Uterus (tissue), 4 donors: Measurements from ENCODE around the gene SPATA31E1. TPM values are rescaled to one million over a fixed set of nuclear protein-coding genes. Genes with fewer than 3 reads are reported as not detected.

Experiments used
- DNase-seq, 2 donors: peaks; one replicate each; pipeline ENCODE4 v3.0.0-alpha.2; 2019 to 2020
- H3K27ac ChIP-seq, 2 donors: fragments of 200-600 bp; sonication (generic); 1 replicate in 1 of 2; 2 replicates in 1 of 2; pipeline ENCODE4 v1.5.1; 2016 to 2018
- H3K27me3 ChIP-seq, 2 donors: fragments of 200-600 bp; sonication (generic); one replicate each; pipeline ENCODE4 v1.5.1; 2018 to 2019; ENCODE audit warnings: control low read depth in 1 of 2
- H3K36me3 ChIP-seq, 2 donors: fragments of 200-600 bp; sonication (generic); one replicate each; pipeline ENCODE4 v1.5.1; 2019; ENCODE audit warnings: control low read depth in 1 of 2
- H3K4me1 ChIP-seq, 2 donors: fragments of 200-600 bp; sonication (generic); one replicate each; pipeline ENCODE4 v1.5.1; 2018 to 2019; ENCODE audit warnings: control low read depth in 1 of 2
- H3K4me3 ChIP-seq, 2 donors: fragments of 200-600 bp; sonication (generic); 1 replicate in 1 of 2; 2 replicates in 1 of 2; pipeline ENCODE4 v1.5.1; 2018 to 2019; ENCODE audit warnings: mild to moderate bottlenecking in 1 of 2
- H3K9me3 ChIP-seq, 2 donors: fragments of 200-600 bp; sonication (generic); one replicate each; pipeline ENCODE4 v1.5.1; 2019; ENCODE audit warnings: control low read depth in 1 of 2
- CTCF ChIP-seq, 4 experiments: fragments of 200-600 bp in 2 of 4; fragments of 450-650 bp in 2 of 4; sonication (generic) in 2 of 4; IDR thresholded peaks; one replicate each; pipeline ENCODE4 v1.5.1; 2016 to 2019; ENCODE audit warnings: antibody characterized with exemption in 4 of 4, mild to moderate bottlenecking in 2 of 4, moderate library complexity in 1 of 4
- POLR2A ChIP-seq, 2 donors: fragments of 450-650 bp; IDR thresholded peaks; one replicate each; pipeline ENCODE4 v1.6.1; 2016; ENCODE audit warnings: antibody characterized with exemption in 2 of 2, mild to moderate bottlenecking in 1 of 2, moderate library complexity in 1 of 2
- intact Hi-C: fragments of 100-400 bp; cut with DNase I; formaldehyde crosslinking; loops from one replicate; pipeline ENCODE4 v1.15.1; 2023; ENCODE audit warnings: low total_unique reads
- total RNA-seq, 4 donors: library from RNA; depleted of rRNA in 3 of 4; stranded (reverse); fragments of >200 nt in 3 of 4; gene quantifications; one replicate each; pipeline versions ENCODE4 v1.1.0 to v1.2.4, GENCODE V29; 2014 to 2023
- donor health status: DM: yes; HTN: yes; CAD: no.

Gene SPATA31E1
- total RNA-seq, 4 donors from 2014 or later = not detected

GRCh38 chr9:87853302-87853701, 29.4 kb upstream of the SPATA31E1 start:
- TF ChIP-seq CTCF (IDR thresholded peaks at IDR 0.05) = no peak
- no peak for TF ChIP-seq POLR2A (IDR thresholded peaks at IDR 0.05)
- Histone ChIP-seq H3K4me1 (no peaks in the 10 kb centered on the region), H3K36me3 (no peaks in the 10 kb centered on the region), H3K27ac (no peak overlapping the region), H3K4me3 (no peak overlapping the region), H3K27me3 (no peaks in the 10 kb centered on the region), H3K9me3 (no peaks in the 10 kb centered on the region)
- no peak for DNase-seq
- intact Hi-C loops = no loop called here

GRCh38 chr9:87853876-87854579, 28.6 kb upstream of the SPATA31E1 start:
- DNase-seq = no peak
- Histone ChIP-seq H3K27ac (no peak overlapping the region), H3K4me1 (no peaks in the 10 kb centered on the region), H3K9me3 (no peaks in the 10 kb centered on the region), H3K4me3 (no peak overlapping the region), H3K36me3 (no peaks in the 10 kb centered on the region), H3K27me3 (no peaks in the 10 kb centered on the region)
- intact Hi-C loops = no loop called here
- TF ChIP-seq CTCF (IDR thresholded peaks at IDR 0.05) = no peak
- TF ChIP-seq POLR2A (IDR thresholded peaks at IDR 0.05) = no peak

GRCh38 chr9:87854580-87854955, 28.1 kb upstream of the SPATA31E1 start:
- Histone ChIP-seq H3K4me3 (no peak overlapping the region), H3K4me1 (no peaks in the 10 kb centered on the region), H3K9me3 (no peaks in the 10 kb centered on the region), H3K27ac (no peak overlapping the region), H3K36me3 (no peaks in the 10 kb centered on the region), H3K27me3 (no peaks in the 10 kb centered on the region)
- TF ChIP-seq POLR2A (IDR thresholded peaks at IDR 0.05) (no peak), CTCF (IDR thresholded peaks at IDR 0.05) (no peak)
- no peak for DNase-seq
- intact Hi-C loops = no loop called here

GRCh38 chr9:87855061-87855460, 27.6 kb upstream of the SPATA31E1 start:
- no peak overlapping the region for H3K4me3 ChIP-seq
- H3K4me1 ChIP-seq = no peaks in the 10 kb centered on the region
- no peaks in the 10 kb centered on the region for H3K36me3 ChIP-seq
- no peaks in the 10 kb centered on the region for H3K27me3 ChIP-seq
- H3K27ac ChIP-seq = no peak overlapping the region
- TF ChIP-seq POLR2A (IDR thresholded peaks at IDR 0.05) (no peak), CTCF (IDR thresholded peaks at IDR 0.05) (no peak)
- DNase-seq = no peak
- H3K9me3 ChIP-seq = no peaks in the 10 kb centered on the region
- intact Hi-C loops = no loop called here

- intact Hi-C loops = no loop called here
- no peak overlapping the region for H3K4me3 ChIP-seq
- DNase-seq = no peak
- peaks cover 0 to 5% of the 10 kb centered on the region in 2 donors for H3K9me3 ChIP-seq
- no peak overlapping the region for H3K27ac ChIP-seq
- TF ChIP-seq POLR2A (IDR thresholded peaks at IDR 0.05) (no peak), CTCF (IDR thresholded peaks at IDR 0.05) (no peak)
- no peaks in the 10 kb centered on the region for H3K4me1 ChIP-seq
- H3K27me3 ChIP-seq = no peaks in the 10 kb centered on the region
- no peaks in the 10 kb centered on the region for H3K36me3 ChIP-seq
These were observed 25.3 kb upstream of the SPATA31E1 start for GRCh38 chr9:87857141-87857947.
